ENCODE results near the gene EGFR. TPM values are rescaled to one million over a fixed set of nuclear protein-coding genes. Genes with fewer than 3 reads are reported as not detected.
"Not testable (repeated sequence)": the region's sequence is repeated elsewhere in the genome, so short reads cannot be mapped to it uniquely, and the experiment has no call there.

Gene EGFR
- total RNA-seq, 1 experiment from 2014 or later: 28.9 TPM

- H3K4me3 ChIP-seq; H3K27ac ChIP-seq; H3K9me3 ChIP-seq (replicated peaks); H3K27me3 ChIP-seq (replicated peaks); H3K36me3 ChIP-seq; H3K4me1 ChIP-seq (replicated peaks); DNase-seq (ENCODE audit: low read depth in 1 of 2, low spot score in 2 of 2): not testable (repeated sequence)
These were observed 16.6 kb downstream of the EGFR start for GRCh38 chr7:55035410-55035809.

- Histone ChIP-seq H3K27me3 (replicated peaks) (no peaks in the 10 kb centered on the region), H3K4me1 (replicated peaks) (peaks cover 8% of the 10 kb centered on the region), H3K4me3 (no peak overlapping the region), H3K9me3 (replicated peaks) (no peaks in the 10 kb centered on the region), H3K27ac (no peak overlapping the region), H3K36me3 (peaks cover 4% of the 10 kb centered on the region; the same call in 1 of the 2 replicates)
- DNase-seq (ENCODE audit: low read depth in 1 of 2, low spot score in 2 of 2): no peak
These were observed 18.3 kb downstream of the EGFR start for GRCh38 chr7:55036950-55037736.

DNA sequence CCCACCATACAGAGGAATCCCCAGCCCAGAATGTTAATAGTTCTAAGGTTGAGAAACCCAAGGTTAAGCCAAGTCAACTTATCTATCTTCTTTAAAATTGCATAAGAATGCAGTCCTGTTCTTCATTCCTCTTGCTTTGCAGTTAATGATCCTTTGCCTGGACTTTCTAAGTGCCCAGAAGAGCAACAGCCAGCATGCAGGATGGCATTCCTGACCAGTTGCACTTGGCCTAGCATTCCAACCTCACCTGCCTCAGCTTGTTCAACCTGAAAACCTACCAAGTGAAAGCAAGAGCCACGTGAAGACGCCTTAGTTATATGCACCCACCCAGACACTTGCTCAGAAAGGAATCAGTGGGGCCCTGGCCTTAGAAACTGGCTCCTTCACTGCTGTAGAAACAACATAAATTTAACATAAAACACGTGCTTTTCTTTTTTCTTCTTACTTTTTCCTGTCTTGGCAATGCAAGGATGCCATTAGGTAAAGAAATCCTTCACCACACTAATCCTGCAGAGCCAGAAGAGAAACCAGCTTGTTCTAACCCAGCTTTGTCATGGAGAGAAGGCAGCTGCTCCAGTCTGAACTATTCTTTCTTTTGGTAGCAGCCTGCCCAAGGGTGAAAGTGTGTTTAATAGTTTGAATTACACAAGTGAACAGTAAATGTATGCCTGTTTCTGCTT, 25.0 kb downstream of the EGFR start:
- no peak overlapping the region for H3K4me3 ChIP-seq
- no peak for DNase-seq (ENCODE audit: low read depth in 1 of 2, low spot score in 2 of 2)
- no peaks in the 10 kb centered on the region; the same call in 1 of the 2 replicates for H3K4me1 ChIP-seq (replicated peaks)
- no peak overlapping the region for H3K27ac ChIP-seq
- no peaks in the 10 kb centered on the region for H3K27me3 ChIP-seq (replicated peaks)
- peaks cover 4% of the 10 kb centered on the region; the same call in 1 of the 2 replicates for H3K36me3 ChIP-seq
- H3K9me3 ChIP-seq (replicated peaks): no peaks in the 10 kb centered on the region

DNA sequence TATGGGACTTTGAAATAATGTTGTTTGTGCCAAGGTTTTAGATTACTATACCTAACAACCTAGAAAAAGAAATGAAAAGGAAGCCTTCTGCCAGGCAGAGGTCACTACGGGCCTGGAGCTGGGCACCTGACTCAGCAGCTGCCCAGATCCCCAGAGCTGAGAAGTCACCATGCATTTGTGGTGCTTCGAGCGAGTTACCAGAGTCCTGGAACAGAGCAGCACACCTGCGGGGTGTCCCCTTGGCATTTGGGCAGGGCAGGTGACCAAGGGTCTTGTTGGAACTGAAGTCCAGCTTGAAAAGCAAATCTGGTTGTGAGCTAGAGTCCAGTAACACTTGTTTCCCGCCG, 25.5 kb downstream of the EGFR start:
- H3K36me3 ChIP-seq: peaks cover 4% of the 10 kb centered on the region; the same call in 1 of the 2 replicates
- no peak overlapping the region for H3K27ac ChIP-seq
- no peak overlapping the region for H3K4me3 ChIP-seq
- H3K9me3 ChIP-seq (replicated peaks): no peaks in the 10 kb centered on the region
- no peaks in the 10 kb centered on the region for H3K27me3 ChIP-seq (replicated peaks)
- DNase-seq (ENCODE audit: low read depth in 1 of 2, low spot score in 2 of 2): no peak
- H3K4me1 ChIP-seq (replicated peaks): no peaks in the 10 kb centered on the region; the same call in 1 of the 2 replicates

DNA sequence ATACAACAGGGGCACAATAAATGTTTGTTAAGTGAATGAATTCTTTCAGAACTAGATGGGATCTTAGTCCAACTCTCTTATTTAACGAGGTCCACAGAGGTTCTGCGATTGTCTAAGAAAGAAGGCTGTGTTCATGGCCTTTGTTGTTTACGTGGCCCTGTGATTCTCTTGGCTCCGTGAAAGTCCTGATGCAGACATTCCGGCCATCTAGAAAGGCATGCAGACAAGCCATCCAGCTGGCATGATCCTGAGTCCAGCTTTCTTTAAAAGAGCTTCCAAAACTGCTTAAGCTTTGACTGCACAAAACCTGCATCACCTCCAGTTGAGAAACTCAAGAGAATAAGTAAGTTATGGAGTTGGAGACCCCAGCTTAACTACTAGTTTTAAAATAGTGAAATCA, 26.0 kb downstream of the EGFR start:
- no peaks in the 10 kb centered on the region for H3K9me3 ChIP-seq (replicated peaks)
- DNase-seq (ENCODE audit: low read depth in 1 of 2, low spot score in 2 of 2): no peak
- peaks cover 4% of the 10 kb centered on the region; the same call in 1 of the 2 replicates for H3K36me3 ChIP-seq
- H3K27ac ChIP-seq: no peak overlapping the region
- H3K27me3 ChIP-seq (replicated peaks): no peaks in the 10 kb centered on the region
- no peak overlapping the region for H3K4me3 ChIP-seq
- H3K4me1 ChIP-seq (replicated peaks): no peaks in the 10 kb centered on the region; the same call in 1 of the 2 replicates

GRCh38 chr7:55046582-55047342, 27.9 kb downstream of the EGFR start:
- DNase-seq (ENCODE audit: low read depth in 1 of 2, low spot score in 2 of 2): no peak
- Histone ChIP-seq H3K4me3 (no peak overlapping the region), H3K36me3 (no peaks in the 10 kb centered on the region), H3K27ac (no peak overlapping the region), H3K4me1 (replicated peaks) (peaks cover 10% of the 10 kb centered on the region), H3K9me3 (replicated peaks) (no peaks in the 10 kb centered on the region), H3K27me3 (replicated peaks) (no peaks in the 10 kb centered on the region)

- H3K27ac ChIP-seq: no peak overlapping the region
- H3K4me3 ChIP-seq: no peak overlapping the region
- H3K27me3 ChIP-seq (replicated peaks): no peaks in the 10 kb centered on the region
- DNase-seq (ENCODE audit: low read depth in 1 of 2, low spot score in 2 of 2): no peak
- peaks cover 25% of the 10 kb centered on the region for H3K4me1 ChIP-seq (replicated peaks)
- no peaks in the 10 kb centered on the region for H3K36me3 ChIP-seq
- no peaks in the 10 kb centered on the region for H3K9me3 ChIP-seq (replicated peaks)
These were observed 29.5 kb downstream of the EGFR start for GRCh38 chr7:55048221-55048859.

GRCh38 chr7:55050281-55050680, 31.5 kb downstream of the EGFR start:
- Histone ChIP-seq H3K27me3 (replicated peaks) (no peaks in the 10 kb centered on the region), H3K36me3 (no peaks in the 10 kb centered on the region), H3K9me3 (replicated peaks) (no peaks in the 10 kb centered on the region), H3K4me1 (replicated peaks) (peaks cover 38% of the 10 kb centered on the region), H3K4me3 (no peak overlapping the region), H3K27ac (no peak overlapping the region)
- DNase-seq (ENCODE audit: low read depth in 1 of 2, low spot score in 2 of 2): no peak

GRCh38 chr7:55052081-55052480, 33.3 kb downstream of the EGFR start:
- no peaks in the 10 kb centered on the region for H3K36me3 ChIP-seq
- H3K9me3 ChIP-seq (replicated peaks): no peaks in the 10 kb centered on the region
- peak in 1 of 2 experiments; percentile 40 for DNase-seq (ENCODE audit: low read depth in 1 of 2, low spot score in 2 of 2)
- peaks cover 38% of the 10 kb centered on the region for H3K4me1 ChIP-seq (replicated peaks)
- peak overlapping the region; percentile 72 for H3K27ac ChIP-seq
- H3K27me3 ChIP-seq (replicated peaks): no peaks in the 10 kb centered on the region
- H3K4me3 ChIP-seq: no peak overlapping the region

- DNase-seq (ENCODE audit: low read depth in 1 of 2, low spot score in 2 of 2): peak in 1 of 2 experiments; percentile 33
- Histone ChIP-seq H3K27ac (peak overlapping the region; percentile 72), H3K4me1 (replicated peaks) (peaks cover 38% of the 10 kb centered on the region)
These were observed 34.1 kb downstream of the EGFR start for GRCh38 chr7:55052741-55053427.

GRCh38 chr7:55053651-55054571, 35.1 kb downstream of the EGFR start:
- no peak for DNase-seq (ENCODE audit: low read depth in 1 of 2, low spot score in 2 of 2)
- peak overlapping the region; percentile 72; the same call in 1 of the 2 replicates for H3K27ac ChIP-seq
- H3K9me3 ChIP-seq (replicated peaks): no peaks in the 10 kb centered on the region
- H3K36me3 ChIP-seq: no peaks in the 10 kb centered on the region
- no peaks in the 10 kb centered on the region for H3K27me3 ChIP-seq (replicated peaks)
- H3K4me3 ChIP-seq: no peak overlapping the region
- peaks cover 38% of the 10 kb centered on the region for H3K4me1 ChIP-seq (replicated peaks)

More at GRCh38 chr7:55052741-55053427, 34.1 kb downstream of the EGFR start:
- no peak overlapping the region for H3K4me3 ChIP-seq
- no peaks in the 10 kb centered on the region for H3K9me3 ChIP-seq (replicated peaks)
- H3K27me3 ChIP-seq (replicated peaks): no peaks in the 10 kb centered on the region
- no peaks in the 10 kb centered on the region for H3K36me3 ChIP-seq

GRCh38 chr7:55054758-55055157, 35.9 kb downstream of the EGFR start:
- no peak overlapping the region for H3K27ac ChIP-seq
- no peak for DNase-seq (ENCODE audit: low read depth in 1 of 2, low spot score in 2 of 2)
- no peaks in the 10 kb centered on the region for H3K27me3 ChIP-seq (replicated peaks)
- H3K36me3 ChIP-seq: no peaks in the 10 kb centered on the region
- no peak overlapping the region for H3K4me3 ChIP-seq
- H3K9me3 ChIP-seq (replicated peaks): no peaks in the 10 kb centered on the region
- H3K4me1 ChIP-seq (replicated peaks): peaks cover 38% of the 10 kb centered on the region
